IMR-90 (cell line): Measurements from ENCODE around the gene C15orf62. TPM values are rescaled to one million over a fixed set of nuclear protein-coding genes. Genes with fewer than 3 reads are reported as not detected.

Experiments
- ATAC-seq: fragments of 200-7000 bp; cut with Tn5 transposase; 2 replicates; pipeline ENCODE4 v1.9.1; 2020; ENCODE audit warnings: low read depth, mild to moderate bottlenecking, moderate library complexity
- BruUV-seq: library from RNA; stranded (reverse); fragments of 400-500 nt; replicated peaks from 2 replicates; lab custom pipeline; 2021; lab: Mats Ljungman, UMichigan
- CTCF ChIA-PET: fragments of 300-600 bp; formaldehyde crosslinking; extraction: SDS; loops from one replicate; lab custom pipeline; 2021; ENCODE audit warnings: antibody characterized with exemption; lab: Yijun Ruan, JAX
- POLR2A ChIA-PET: fragments of 300-600 bp; sonication (Branson Sonifier 250); formaldehyde crosslinking; loops from one replicate; lab custom pipeline; 2022; ENCODE audit warnings: antibody characterized with exemption; ENCODE audit not compliant: unreplicated experiment; lab: Charles Lee
- DNase-seq: peaks from one replicate; pipeline ENCODE4 v3.0.0; 2013
- H2AFZ ChIP-seq: replicated peaks from 2 replicates; pipeline ENCODE3; 2013; ENCODE audit warnings: low read length, mild to moderate bottlenecking; ENCODE audit not compliant: poor library complexity
- H2AK5ac ChIP-seq: 2 replicates; pipeline ENCODE4 v1.6.1; 2013; ENCODE audit warnings: low read depth, low read length, inconsistent platforms
- H2AK9ac ChIP-seq: replicated peaks from 2 replicates; pipeline ENCODE3; 2013; ENCODE audit warnings: mild to moderate bottlenecking, low read depth, low read length, moderate library complexity; ENCODE audit not compliant: poor library complexity
- H2BK120ac ChIP-seq: 2 replicates; pipeline ENCODE4 v1.6.1; 2013; ENCODE audit warnings: low read depth, low read length, inconsistent platforms
- H2BK15ac ChIP-seq: 3 replicates; pipeline ENCODE4 v1.6.1; 2013; ENCODE audit warnings: low read depth, low read length, inconsistent platforms
- H2BK20ac ChIP-seq: 2 replicates; pipeline ENCODE4 v1.6.1; 2013; ENCODE audit warnings: low read depth, mild to moderate bottlenecking, inconsistent platforms, low read length, moderate library complexity
- H2BK5ac ChIP-seq: 2 replicates; pipeline ENCODE4 v1.6.1; 2013; ENCODE audit warnings: mild to moderate bottlenecking, low read depth, low read length, inconsistent platforms; ENCODE audit not compliant: poor library complexity, severe bottlenecking
- H3K14ac ChIP-seq: replicated peaks from 2 replicates; pipeline ENCODE4 v1.6.1; 2013; ENCODE audit warnings: low read depth, low read length, inconsistent platforms
- H3K18ac ChIP-seq: 2 replicates; pipeline ENCODE4 v1.6.1; 2013; ENCODE audit warnings: low read depth, low read length, control low read depth
- H3K23ac ChIP-seq: 2 replicates; pipeline ENCODE4 v1.6.1; 2013; ENCODE audit warnings: low read depth, low read length, inconsistent platforms
- H3K27ac ChIP-seq: 2 replicates; pipeline ENCODE4 v1.5.1; 2013; ENCODE audit warnings: mild to moderate bottlenecking, control low read depth, low read length; ENCODE audit not compliant: insufficient read depth
- H3K27me3 ChIP-seq: 2 replicates; pipeline ENCODE4 v1.6.1; 2013; ENCODE audit warnings: low read length; ENCODE audit not compliant: control insufficient read depth, insufficient read depth
- H3K36me3 ChIP-seq: 2 replicates; pipeline ENCODE4 v1.6.1; 2013; ENCODE audit warnings: low read length, mixed read lengths; ENCODE audit not compliant: control insufficient read depth, insufficient read depth
- H3K4ac ChIP-seq: 2 replicates; pipeline ENCODE4 v1.6.1; 2013; ENCODE audit warnings: low read depth, low read length, inconsistent platforms
- H3K4me1 ChIP-seq: 2 replicates; pipeline ENCODE4 v1.6.1; 2013; ENCODE audit warnings: low read length, mixed read lengths; ENCODE audit not compliant: control insufficient read depth, insufficient read depth
- H3K4me2 ChIP-seq: 2 replicates; pipeline ENCODE4 v1.6.1; 2013; ENCODE audit warnings: low read depth, mild to moderate bottlenecking, control low read depth, low read length, moderate library complexity
- H3K4me3 ChIP-seq: 2 replicates; pipeline ENCODE4 v1.5.1; 2013; ENCODE audit warnings: low read depth, mild to moderate bottlenecking, control low read depth, low read length, moderate library complexity; ENCODE audit not compliant: insufficient read depth
- H3K56ac ChIP-seq: 2 replicates; pipeline ENCODE4 v1.6.1; 2013; ENCODE audit warnings: low read length, inconsistent platforms; ENCODE audit not compliant: insufficient read depth; ENCODE audit errors: extremely low read depth
- H3K79me1 ChIP-seq, 2 experiments: 2 replicates each; pipeline ENCODE4 v1.6.1; 2013; ENCODE audit warnings: low read length in 2 of 2, inconsistent platforms in 1 of 2, low read depth in 1 of 2
- H3K9ac ChIP-seq: 2 replicates; pipeline ENCODE4 v1.6.1; 2013; ENCODE audit warnings: low read depth, low read length, control low read depth
- H3K9me1 ChIP-seq: 2 replicates; pipeline ENCODE4 v1.6.1; 2013; ENCODE audit warnings: low read length, inconsistent platforms; ENCODE audit not compliant: insufficient read depth
- H3K9me3 ChIP-seq: 2 replicates; pipeline ENCODE4 v1.6.1; 2013; ENCODE audit warnings: low read length; ENCODE audit not compliant: control insufficient read depth, insufficient read depth
- H4K20me1 ChIP-seq: 2 replicates; pipeline ENCODE4 v1.6.1; 2013; ENCODE audit warnings: low read length, inconsistent platforms; ENCODE audit not compliant: insufficient read depth
- H4K5ac ChIP-seq: 2 replicates; pipeline ENCODE4 v1.6.1; 2013; ENCODE audit warnings: mild to moderate bottlenecking, low read depth, low read length, control low read depth
- H4K8ac ChIP-seq, 2 experiments: 2 replicates each; pipeline ENCODE4 v1.6.1; 2013; ENCODE audit warnings: low read depth in 2 of 2, low read length in 2 of 2, control low read depth in 1 of 2, inconsistent platforms in 1 of 2
- H4K91ac ChIP-seq: 2 replicates; pipeline ENCODE4 v1.6.1; 2013; ENCODE audit warnings: low read depth, low read length, inconsistent platforms; ENCODE audit not compliant: insufficient read depth
- MXI1 ChIP-seq: IDR thresholded peaks from 2 replicates; pipeline ENCODE4 v1.6.1; 2012; ENCODE audit warnings: low read depth, mild to moderate bottlenecking, low read length, moderate library complexity, borderline replicate concordance
- RAD21 ChIP-seq: IDR thresholded peaks from 2 replicates; pipeline ENCODE4 v1.6.1; 2012; ENCODE audit warnings: low read length, improper control_type of control experiment
- WGBS, 2 experiments: methylation state at CpG; one replicate each; pipeline versions ENCODE4 v1.1.5 to v1.1.7; 2013; ENCODE audit warnings: missing lambda C conversion rate in 2 of 2; ENCODE audit not compliant: insufficient read length in 1 of 2; ENCODE audit errors: extremely low coverage in 2 of 2; 5-methylcytosine and 5-hydroxymethylcytosine counted together
- dilution Hi-C: fragments of 300-500 bp; cut with HindIII; formaldehyde crosslinking; loops from one replicate; pipeline ENCODE4 v1.14.3; 2018; ENCODE audit warnings: low sequenced_read_pairs; ENCODE audit not compliant: unreplicated experiment
- in situ Hi-C: fragments of 300-500 bp; cut with MboI; formaldehyde crosslinking; loops from 3 replicates; pipeline ENCODE4 v1.14.3; 2019; ENCODE audit warnings: low sequenced_read_pairs, inconsistent platforms, mixed read lengths
- intact Hi-C: fragments of 100-400 bp; cut with micrococcal nuclease; formaldehyde crosslinking; loops from 2 replicates; pipeline ENCODE4 v1.10.0; 2022
- polyA plus RNA-seq, 3 experiments: library from polyadenylated mRNA; depleted of rRNA; stranded (reverse); fragments of >200 nt; gene quantifications; 2 replicates each; pipeline ENCODE4 v1.2.3, GENCODE V29; 2012; ENCODE audit warnings: low replicate concordance in 1 of 3
- total RNA-seq: library from RNA; depleted of rRNA; stranded (reverse); fragments of >200 nt; gene quantifications from 2 replicates; pipeline ENCODE4 v1.2.3, GENCODE V29; 2012
- TF ChIP-seq, protein P1 (sequence below): fragments of 150-350 bp; IDR thresholded peaks from 2 replicates; pipeline ENCODE4 v1.6.1; 2016; ENCODE audit warnings: low read depth, mild to moderate bottlenecking, low read length, moderate library complexity, borderline replicate concordance
- TF ChIP-seq, protein P2 (sequence below): fragments of 150-350 bp; IDR thresholded peaks from 2 replicates; pipeline ENCODE4 v1.6.1; 2017; ENCODE audit warnings: mild to moderate bottlenecking, antibody characterized with exemption, low read length, low read depth

Gene C15orf62
- total and polyA plus RNA-seq, 2 of the 4 experiments (the other 2 are of a cell fraction): not detected

DNA sequence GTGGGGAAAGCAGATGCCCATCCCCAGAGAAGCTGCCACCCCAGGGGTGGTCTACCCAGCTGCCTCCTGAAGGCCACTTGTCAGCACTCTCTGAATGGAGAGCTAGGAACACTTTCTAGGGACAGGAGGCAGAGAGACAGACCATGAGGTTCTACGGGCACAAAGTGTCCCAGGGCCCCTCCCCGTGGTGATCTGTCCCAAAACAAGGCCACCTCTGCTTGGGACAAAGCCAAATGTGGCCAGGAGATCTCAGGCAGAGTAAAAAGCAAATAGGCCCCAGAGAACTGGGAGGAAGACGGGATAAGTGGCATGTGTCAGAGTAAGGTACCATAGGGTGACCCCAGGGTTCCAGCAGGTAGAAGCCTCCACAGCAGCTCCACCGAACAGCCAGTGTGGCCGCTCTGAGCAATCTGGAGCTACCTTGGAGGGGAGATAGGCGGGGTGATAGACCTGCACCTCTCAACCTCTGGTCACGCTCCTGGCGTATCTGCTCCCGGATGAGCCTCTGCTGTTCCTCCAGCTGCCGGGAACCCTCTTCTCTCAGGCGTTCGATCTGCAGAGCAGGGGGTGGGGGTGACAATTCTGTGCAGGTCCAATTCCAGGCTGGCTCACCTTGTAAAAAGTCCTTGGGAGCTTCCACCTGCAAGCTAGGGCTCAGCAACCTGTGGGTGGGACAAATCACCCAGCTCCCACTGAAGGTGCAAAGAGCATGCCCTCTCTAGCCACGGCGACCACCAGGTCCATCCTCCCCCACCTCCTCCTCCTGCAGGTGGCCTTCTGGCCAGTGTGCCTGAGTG lies 6.2 kb downstream of the C15orf62 start (continued):
- TF ChIP-seq RAD21: no peak

DNA sequence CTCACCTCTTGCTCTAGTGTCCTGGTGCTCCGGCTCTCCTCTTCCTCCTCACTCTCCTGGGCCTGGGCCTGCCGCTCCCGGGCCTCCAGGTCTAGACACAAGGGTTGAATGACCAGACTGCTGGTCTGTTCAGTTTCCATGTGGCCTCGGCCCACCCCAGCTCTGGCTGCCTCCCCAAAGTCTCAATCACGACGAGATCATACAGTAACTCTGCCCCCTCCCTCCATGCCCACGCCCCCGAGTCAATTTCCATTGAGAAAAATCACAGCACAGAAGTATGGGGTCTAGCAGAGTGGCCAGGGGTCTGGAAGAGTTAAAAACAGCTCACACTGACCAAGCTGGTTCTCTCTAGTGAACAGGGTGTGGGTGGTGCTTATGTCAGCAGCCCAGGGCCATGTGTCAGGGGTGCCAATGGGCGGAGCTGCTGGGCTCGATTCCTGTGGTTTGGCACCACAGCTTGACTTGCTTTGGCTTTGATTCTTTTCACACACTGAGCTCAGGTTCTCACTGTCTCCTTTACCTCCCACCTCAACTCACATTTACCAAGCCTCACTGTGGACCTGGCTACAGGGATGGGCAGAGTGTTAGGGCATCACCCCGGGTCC lies 6.9 kb downstream of the C15orf62 start:
- ChIA-PET CTCF (no interaction called here), POLR2A (no interaction called here)
- Histone ChIP-seq H3K27ac (no peak overlapping the region), H3K23ac (no peak overlapping the region), H3K9me1 (no peaks in the 10 kb centered on the region), H2AK5ac (no peak overlapping the region), H2BK20ac (no peak overlapping the region), H3K36me3 (peaks cover 57% of the 10 kb centered on the region), H3K18ac (no peak overlapping the region), H3K27me3 (no peaks in the 10 kb centered on the region), H3K14ac (no peak overlapping the region), H3K9ac (no peak overlapping the region), H3K4ac (no peak overlapping the region), H2AK9ac (no peak overlapping the region), H4K8ac (no peak overlapping the region), H3K4me1 (no peaks in the 10 kb centered on the region), H3K4me2 (no peak overlapping the region), H4K91ac (no peak overlapping the region), H4K5ac (no peak overlapping the region), H3K79me1 (peaks cover 0 to 7% of the 10 kb centered on the region in 2 experiments; a peak in 1 of 4 replicates), H3K56ac (no peak overlapping the region), H2BK15ac (no peak overlapping the region), H2BK120ac (no peak overlapping the region), H3K9me3 (no peaks in the 10 kb centered on the region), H4K20me1 (peaks cover 3% of the 10 kb centered on the region; the same call in 1 of the 2 replicates), H3K4me3 (no peak overlapping the region), H2BK5ac (no peak overlapping the region), H2AFZ (no peak overlapping the region)
- in situ Hi-C loops: no loop called here
- TF ChIP-seq, protein P1, sequence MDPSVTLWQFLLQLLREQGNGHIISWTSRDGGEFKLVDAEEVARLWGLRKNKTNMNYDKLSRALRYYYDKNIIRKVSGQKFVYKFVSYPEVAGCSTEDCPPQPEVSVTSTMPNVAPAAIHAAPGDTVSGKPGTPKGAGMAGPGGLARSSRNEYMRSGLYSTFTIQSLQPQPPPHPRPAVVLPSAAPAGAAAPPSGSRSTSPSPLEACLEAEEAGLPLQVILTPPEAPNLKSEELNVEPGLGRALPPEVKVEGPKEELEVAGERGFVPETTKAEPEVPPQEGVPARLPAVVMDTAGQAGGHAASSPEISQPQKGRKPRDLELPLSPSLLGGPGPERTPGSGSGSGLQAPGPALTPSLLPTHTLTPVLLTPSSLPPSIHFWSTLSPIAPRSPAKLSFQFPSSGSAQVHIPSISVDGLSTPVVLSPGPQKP: no peak
- TF ChIP-seq MXI1: 0 out of 2 replicates have a peak, but pooled peaks have one; percentile 30
- TF ChIP-seq RAD21: no peak
- TF ChIP-seq, protein P2, sequence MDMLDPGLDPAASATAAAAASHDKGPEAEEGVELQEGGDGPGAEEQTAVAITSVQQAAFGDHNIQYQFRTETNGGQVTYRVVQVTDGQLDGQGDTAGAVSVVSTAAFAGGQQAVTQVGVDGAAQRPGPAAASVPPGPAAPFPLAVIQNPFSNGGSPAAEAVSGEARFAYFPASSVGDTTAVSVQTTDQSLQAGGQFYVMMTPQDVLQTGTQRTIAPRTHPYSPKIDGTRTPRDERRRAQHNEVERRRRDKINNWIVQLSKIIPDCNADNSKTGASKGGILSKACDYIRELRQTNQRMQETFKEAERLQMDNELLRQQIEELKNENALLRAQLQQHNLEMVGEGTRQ: no peak
- intact Hi-C loops: no loop called here
- no TSS peak for BruUV-seq
- DNase-seq (peak; percentile 41), ATAC-seq (peak; percentile 68)
- WGBS, 2 experiments: 95% methylated on average over 4 of the region's 11 CpGs; no CpG with 5 or more reads in 1 of the 2 experiments
- dilution Hi-C loops: no loop called here
